ENCODE measurements around the gene TCF7.

Gene TCF7

DNA sequence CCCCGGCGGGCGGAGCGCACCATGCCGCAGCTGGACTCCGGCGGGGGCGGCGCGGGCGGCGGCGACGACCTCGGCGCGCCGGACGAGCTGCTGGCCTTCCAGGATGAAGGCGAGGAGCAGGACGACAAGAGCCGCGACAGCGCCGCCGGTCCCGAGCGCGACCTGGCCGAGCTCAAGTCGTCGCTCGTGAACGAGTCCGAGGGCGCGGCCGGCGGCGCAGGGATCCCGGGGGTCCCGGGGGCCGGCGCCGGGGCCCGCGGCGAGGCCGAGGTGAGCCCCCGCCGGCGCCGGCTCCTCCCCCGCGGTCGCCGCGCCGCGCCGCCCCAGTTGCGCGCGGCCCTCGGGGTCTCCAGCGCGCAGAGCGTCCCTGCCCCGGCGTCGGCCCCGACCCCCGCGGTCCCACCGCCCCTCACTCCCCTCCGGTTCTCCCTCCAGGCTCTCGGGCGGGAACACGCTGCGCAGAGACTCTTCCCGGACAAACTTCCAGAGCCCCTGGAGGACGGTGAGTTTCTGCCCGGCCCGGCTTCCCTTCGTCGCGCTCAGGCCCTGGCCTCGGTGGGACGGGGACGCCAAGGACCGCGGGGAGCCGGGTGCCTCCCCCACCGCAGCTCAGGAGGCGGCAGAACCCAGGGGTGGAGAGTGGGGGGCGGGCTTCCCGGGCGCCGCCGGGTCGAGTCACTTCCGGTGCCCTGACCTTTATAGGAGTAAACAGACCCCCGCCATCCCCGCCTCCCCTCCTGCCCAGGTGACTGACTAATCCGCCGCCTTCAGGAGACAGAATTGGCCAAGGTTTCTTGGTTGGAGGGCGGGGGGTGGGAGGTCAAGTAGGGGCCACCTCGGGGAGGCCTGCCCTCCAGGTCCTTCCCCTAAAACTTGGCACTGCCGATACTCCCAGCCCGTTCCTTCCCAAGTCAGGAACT, 665 bp downstream of the TCF7 start:
- no peak for DNase-seq

DNA sequence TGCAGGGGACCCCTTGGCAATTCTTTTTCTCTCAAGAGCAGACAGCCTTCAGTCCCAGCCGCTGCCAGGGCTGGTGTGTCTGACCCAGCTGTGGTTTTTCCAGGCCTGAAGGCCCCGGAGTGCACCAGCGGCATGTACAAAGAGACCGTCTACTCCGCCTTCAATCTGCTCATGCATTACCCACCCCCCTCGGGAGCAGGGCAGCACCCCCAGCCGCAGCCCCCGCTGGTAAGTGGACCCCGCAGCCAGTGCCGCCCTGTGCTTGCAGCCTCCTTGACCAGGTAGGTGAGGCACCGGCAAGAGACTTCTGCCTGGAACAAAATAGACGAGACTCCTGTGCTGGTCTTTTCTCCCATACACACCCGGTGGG, 1.3 kb downstream of the TCF7 start:
- DNase-seq, result no peak

DNA sequence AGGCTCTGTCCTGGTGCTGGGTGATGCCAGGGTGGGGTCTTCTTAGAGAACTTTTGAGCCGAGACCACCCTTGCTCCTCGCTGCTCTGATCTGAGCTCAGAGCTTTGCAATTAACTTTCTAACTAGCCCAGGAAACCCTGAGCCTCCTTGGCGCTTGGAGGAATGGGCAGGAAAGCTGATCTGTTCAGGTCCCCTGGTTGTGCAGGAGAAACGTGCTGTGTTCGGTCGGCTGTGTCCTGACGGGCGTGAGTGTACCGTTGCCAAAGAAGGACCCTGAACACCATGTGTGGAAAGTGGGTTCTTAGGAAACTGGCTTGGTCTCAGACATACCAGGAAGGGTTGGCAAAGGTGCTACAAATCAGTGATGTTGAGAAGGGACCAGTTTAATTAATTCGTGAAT, 1.8 kb downstream of the TCF7 start:
- DNase-seq, result no peak

DNA sequence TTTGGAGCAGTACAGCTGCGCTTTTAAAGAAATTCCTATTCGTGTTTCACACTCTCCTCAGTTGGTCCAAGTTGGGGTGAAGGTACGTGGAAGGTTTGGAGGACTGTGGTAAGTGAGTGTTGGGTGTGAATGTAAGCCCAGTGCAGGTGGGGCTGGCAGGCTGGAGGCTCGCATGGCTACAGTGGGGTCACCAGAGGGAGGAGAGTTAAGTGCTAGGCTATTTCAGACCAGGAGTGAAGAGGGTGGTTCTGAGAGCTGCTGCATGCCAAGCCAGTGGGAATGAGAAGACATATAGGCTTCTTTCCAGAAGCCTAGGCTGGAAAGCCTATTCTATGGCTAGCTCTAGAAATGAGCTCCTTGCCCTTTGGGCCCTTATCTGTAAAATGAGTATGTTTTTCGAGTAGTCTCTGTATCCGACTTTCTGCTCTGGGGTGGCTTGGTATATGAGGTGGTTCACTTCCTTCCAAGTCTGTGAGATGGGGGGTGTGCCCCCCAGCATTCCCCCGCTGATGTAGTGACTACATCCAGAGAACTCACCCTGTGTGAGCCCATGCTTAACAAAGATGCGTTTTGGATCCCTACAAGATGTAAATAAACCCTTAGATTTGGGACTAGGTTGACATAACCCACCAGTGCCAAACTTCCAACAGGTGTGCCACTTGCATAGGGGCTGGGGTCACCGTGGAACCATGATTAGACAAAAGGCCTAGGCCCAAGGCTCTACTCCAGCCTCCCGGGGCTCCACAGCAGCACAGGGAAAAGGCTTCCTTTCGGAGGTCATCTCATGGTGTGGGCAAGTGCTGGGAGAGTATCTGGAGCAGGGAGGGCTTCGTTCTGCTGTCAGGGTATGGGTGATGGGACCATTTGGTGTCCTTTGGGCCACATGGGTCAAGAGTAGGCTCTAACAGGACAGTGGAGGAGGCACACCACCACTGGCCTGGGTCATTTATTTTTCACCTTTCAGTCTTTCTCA, 2.6 kb downstream of the TCF7 start:
- no peak for DNase-seq

DNA sequence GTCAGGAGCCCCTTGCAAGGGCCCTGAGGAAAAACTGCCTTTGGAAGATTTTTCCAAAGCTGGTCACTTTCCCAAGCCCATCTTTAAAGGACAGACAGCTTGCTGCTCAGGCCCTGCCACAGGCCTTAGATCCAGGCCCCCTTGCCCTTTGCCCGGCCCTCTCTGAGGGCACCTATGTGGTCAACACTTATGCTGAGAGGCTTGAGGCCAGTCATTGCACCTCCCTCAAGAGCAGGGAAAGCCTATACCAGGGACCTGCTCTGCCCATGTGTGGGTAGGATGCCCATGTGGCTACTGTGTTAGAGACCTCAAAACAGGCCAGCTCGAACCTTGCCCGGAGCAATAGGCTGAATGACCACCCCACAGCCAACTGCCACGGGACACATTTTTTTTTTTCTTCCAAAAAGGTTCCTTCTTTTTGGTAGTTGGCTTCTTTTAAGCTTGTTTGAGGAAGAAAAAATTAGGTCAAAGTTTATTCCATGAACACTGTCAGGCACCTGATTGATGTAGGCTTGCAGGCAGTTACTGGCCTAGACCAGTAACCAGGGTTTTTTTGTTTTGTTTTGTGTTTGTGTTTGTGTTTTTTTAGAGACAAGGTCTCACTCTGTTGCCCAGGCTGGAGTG, 3.8 kb downstream of the TCF7 start:
- DNase-seq, result no peak

DNA sequence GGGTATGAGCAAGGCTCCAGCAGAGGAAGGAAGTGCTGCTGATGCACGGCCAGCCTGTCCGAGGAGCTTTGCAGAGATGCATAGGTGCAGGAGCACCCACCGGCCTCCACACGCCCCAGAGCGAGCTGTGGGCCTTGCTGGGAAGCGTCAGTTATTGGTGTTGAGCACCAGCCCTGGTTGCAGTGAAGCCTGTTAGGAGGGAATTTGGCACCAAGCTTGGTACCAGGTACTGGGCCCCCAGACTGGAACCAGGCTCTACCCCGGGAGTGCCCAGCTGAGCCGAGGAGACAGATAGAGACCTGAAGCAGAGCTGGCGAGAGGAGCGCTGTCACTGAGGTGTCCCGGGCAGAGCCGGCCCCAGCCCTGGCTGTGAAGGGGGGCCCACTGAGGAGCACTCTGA, 5.2 kb downstream of the TCF7 start:
- no peak for DNase-seq

DNA sequence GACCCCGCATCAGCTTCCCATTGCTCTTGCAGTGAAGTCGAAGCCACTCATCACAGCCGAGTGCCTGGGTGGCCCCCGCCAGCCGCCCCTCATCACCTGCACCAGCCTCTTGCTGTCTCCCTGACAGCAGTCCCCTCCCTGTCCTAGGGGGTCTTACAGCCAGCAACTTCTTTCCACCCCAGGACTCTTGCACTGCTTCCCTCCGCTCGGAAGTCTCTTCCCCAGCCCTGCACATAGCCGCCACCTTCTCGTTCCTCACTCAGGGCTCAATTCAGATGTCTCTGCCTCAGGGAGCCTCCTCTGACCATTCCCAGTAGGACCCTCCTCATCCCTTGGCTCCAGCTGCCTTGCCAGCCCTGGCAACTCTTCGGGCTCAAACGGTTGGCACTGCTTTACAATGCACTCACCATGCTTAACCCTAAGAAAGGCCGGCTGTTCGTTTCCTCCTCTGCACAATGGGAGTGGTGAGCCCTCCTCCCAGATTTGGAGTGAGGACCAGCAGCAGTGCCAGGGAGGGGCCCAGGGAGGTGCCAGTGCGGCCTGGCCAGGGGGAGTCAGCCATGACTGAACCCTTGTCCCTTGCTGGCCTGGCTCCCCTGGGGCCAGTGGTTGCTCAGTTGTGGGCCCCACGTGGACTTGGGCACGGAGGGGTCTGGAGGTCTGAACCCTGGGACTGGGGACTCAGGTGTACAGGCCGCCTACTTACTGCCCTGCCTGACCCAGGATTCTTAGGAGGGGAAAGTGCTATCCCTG, 6.1 kb downstream of the TCF7 start:
- no peak for DNase-seq

DNA sequence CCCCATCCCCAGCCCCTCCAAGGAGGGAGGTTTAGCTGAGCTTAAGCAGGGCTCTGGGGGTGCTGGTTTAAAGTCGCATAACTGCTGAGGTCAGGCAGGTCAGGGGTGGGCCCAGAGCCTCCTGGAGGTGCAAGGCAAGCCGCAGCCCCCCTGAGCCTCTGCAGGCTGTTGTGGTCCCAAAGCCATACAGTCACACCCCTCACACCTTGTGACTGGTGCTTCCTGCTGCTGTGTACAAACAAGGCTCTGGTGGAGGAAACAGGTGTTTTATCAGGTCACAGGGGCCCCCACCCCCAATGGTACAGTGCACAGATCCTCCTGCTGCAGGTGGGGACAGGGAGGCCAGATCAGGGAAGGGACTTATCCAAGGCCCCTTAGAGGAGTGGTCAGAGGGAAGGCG, 8.0 kb downstream of the TCF7 start:
- DNase-seq, result no peak

DNA sequence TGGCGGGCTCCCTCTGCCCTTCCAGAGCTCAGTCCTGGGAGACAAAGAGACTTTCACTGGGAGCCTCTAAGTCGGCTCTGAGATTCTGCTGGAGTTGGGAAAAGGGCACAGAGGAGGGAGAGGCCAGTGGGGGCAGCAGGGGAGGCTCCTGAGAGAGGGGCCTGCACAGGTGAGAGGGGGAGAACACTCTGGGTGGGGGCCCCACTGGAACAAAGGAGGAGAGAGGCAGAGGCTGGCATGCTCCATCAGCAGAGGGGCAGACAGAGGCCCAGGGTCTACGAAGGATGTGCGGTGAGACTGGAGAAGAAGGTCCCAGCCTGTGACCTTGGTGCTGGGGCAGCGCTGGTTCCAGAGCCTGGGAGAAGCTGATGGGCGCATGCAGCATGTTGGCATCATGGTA, 8.9 kb downstream of the TCF7 start:
- DNase-seq, result no peak

DNA sequence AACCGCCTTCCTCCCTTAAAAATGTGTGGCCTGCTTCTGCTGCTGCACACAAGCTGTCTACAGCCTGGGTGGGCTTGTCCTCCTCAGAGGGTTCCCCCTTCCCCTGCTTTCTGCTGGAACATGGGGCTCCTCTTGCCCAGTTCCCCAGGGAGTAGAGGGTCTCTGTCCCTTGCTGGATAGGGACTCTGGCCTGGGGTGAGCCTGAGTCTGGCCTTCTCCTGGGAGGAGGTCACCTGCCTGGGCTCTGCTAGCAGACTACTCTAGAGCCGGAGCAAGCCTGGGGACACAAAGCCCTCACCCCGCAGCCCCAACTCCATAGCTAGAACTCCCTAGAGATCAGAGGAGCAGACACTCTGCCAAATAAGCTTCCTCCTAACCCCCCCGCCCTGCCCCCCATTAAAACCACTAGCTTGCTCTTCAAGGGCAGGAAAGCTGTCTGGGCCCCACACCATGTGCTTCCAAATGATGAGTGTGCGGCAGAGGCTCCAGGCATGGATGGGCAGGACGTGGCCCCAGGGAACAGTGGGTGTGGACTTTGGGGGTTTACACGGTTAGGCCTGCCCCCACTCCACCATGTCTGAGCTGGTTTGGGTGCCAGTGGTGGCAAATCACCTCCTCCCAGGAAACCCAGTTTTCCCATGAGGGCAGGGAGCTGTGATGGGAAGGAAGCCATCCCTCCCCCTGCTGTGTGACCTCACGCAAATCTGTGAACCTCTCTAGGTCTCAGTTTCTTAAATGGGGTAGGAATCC, 10.0 kb downstream of the TCF7 start:
- DNase-seq, result no peak

DNA sequence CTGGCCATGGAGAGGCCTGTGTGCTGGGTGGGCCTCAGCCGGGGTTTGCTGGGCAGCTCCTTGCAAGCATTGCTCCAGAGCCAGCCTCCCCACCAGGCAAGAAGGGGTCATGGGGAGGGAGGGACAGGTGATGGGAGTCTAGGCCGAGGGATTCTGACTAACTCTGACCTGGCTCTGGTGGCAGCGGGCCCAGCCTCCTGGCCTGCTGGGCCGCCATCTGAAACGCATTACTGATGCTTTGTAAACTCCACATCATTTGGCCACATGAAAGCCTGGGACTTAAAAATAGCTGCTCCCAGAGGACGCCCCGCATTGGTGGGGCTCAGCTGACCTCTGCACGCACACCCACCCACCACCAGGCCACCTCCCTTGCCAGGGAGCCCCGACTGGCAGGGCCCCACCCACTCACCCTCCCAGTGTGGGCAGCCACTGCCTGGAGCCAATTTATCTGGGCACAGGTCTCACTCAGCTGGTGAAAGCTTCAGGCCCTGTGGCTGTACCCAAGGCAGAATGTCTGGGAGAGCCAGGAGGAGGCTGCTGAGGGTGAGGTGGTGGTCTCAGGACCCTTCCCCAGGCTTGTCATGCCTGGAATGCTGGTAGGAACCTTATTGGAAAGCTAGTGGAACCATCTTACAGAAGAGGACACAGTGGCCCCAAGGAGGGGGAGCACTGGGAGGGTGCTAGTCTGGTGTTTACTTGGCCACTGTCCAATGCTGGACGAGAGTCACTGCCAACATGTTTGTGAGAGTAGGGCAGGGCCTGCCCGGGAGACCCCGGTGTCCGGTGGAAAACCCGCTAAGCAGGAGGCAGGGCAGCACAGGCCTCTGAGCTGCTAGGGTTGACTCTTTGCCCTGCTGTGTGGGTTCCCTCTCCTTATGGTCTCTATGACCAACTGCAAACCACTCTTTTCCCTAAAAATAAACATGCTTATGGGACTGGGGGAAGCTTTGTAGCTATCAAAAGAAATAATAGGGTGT, 10.8 kb downstream of the TCF7 start:
- no peak for DNase-seq

DNA sequence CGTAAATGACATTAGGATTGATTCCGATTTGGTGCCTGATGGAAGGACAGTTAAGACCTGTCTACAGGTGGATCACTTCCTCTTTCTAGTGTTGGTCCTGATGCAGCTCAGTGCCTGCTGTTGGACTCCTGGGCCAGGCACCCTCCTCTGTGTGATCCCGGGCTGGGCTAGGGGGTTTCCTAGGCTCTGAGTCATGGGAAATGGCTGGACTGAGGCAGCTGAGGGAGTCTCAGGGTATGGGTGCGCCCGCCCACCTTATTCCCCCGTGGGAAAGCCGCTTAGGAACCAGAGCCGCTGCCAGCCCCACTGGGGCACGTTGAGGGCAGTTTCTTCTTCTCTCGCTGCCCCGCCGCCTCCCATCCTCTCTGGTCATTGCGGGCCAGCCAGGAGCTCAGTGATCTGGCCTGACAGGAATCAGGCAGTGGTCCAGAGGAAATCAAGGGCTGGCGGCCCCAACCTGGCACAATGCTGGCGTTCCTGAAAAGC, 12.9 kb downstream of the TCF7 start:
- no peak for DNase-seq

DNA sequence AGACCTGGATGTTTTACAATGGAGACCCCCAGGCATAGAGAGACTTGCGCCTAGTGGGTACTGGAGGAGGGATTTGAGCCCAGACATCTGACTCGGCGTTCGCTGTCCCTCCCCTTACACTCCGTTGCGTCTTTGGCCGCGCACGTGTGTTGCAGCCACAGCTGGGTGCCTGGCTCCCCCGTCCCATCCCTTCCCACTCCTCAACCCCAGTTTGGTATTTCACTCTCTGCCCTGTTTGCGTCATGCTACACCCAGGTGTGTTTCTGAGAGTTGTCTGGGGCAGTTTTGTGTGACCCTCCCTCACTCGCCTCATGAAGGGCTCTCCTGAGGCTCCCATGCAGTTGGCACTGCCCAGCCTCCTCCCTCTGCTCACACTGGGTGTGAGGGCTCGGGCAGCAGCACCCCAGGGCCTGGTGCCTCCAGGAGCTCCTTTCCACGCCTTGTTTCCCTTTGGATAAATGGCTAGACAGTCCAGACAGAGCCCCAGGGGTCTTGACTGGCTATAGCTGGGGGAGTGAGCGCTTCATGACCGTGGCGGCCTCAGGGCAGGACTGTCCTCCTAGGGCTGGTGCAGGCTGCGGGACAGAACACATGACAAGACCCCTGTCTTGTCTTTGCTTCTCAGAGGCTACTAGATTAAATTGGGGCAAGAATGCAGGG, 13.6 kb downstream of the TCF7 start:
- DNase-seq, result no peak

DNA sequence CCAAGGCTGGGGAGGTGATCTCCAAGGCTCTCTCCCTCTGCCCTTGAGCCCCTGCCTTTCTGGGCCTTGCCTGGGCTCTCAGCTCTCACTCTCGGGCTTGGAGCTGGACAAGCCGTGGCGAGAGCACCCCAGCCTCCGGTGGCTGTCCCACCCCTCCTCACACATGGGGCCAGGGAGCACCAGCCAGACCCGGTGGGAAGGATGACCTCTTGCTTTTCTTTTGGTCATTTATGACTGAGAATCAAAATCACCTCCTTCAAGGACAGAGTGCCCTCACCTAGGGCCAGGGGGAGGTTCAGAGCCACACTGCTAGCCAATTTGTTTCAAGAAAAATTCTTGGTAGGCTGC, 14.1 kb downstream of the TCF7 start:
- no peak for DNase-seq

DNA sequence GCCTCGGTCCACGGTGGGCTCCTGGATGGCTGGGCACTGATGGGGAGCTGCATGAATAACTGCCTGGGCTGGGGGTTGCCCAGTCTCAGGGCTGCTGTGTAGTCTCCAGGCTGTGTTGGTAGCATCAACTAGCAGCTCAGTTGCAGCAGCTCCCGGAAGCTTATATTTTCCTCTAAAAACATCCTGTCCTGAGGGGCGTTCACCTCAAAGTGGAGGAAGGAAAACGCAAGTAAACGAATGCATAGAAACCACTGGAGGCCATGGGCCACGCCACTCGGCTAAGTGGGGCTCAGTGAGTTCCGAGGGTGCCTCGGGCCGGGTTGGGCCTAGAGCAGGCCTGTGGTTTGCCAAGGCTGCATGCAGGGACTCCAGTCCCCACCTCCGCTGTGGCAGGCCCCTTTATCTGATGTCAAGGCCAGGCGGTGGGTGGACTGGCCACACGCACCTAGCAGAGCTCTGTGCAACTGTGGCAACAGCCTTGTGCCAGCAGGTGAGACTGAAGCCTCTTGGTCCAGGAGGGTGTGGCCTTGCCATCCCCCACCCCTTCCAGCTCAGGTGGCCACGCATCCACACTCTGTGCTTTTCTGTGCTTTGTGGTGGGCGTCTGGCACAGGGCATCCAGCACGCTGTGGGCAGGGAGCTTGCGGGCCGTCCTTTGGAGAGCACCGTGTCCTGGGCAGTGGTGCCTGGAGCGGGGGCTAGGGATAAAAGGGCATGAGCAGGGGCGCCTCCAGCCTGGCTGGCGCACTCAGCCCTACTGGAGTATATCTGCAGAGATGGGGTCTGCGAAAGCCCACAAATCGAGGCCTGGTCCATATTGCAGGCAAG, 15.1 kb downstream of the TCF7 start:
- DNase-seq, result no peak

DNA sequence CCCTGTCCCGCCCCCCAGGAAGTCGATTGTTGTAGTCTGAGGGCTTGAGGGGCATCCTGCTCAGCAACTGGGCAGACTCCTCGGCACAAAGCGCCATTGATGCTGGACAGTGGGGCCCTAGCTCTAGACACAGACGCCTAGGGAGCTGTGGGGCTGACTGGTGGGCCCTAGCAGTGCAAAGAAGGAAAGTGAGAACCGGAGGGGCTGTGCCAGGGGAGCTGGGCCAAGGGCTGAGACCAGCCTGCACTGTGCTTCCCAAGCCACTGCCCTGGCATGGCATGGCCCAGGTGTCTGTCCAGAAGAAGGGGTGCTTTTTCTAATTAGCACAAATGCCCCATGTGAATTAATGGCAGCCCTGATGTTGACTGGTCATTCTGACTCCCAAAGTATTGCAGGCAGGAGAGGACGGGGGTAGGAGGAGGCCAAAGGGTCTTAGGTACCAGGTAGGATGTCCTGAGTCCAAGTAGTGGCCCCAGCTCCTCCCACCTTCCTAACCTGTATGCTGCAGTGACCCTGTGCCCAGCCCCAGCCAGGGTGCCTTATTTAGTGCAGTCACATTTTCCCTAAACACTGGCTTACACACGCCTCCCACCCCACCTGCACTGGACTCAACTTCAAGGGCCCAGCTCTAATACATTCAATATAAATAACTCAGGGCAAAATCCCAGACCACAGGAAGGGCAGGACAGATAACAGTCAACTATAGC, 15.9 kb downstream of the TCF7 start:
- no peak for DNase-seq

DNA sequence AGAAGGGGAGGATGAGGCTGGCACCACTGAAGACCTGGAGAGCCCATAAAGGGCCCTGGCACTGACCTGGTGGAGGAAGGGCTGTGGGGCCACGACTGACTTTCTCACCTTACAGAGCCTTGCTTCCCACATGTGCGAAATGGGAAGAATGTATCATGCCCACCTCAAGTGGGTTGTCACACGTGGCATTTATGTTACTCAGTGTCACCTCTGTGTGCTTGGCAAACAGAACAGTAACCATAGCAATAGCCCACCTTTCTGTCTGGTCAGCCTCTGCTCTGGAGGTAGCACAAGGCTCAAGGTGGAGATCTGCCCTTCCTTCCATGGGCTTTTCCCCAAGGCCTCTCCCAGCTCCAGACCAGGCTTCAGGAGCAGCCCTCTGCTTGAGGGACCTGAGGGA, 16.7 kb downstream of the TCF7 start:
- DNase-seq, result no peak

DNA sequence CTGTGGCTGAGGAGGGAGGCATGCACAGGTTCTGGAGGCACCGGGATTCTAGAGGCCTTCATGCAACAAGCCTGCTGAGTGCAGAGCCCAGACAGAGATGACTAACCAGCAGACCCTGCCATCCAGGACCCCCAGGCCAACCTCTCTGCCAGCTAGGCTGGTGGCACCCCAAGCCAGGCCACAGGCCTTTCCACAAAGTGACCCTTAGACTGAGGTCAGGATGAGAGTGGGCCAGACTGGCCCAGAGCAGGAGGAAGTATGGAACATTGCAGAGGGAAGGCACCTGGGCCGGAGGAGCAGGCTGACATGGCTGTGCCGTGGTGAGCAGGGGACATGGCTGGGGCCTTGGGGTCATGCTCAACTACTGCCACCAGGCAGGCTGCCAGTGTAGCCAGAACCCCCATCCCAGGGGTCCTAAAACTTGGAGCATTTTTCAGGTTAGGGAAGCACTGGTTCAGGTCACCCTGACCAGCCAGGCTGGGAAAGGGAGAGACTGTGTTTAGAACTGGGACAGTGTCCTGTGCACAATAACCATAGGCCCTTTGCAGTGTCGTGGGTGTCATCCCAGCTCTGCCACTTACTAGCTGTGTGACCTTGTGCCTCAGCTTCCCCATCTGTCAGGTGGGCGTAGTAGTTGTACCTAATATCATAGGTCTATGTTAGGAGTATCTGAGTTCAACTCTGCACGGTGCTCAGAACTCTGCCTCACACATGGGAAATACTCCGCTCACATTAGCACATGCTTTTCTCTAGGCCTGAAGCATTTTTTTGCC, 17.3 kb downstream of the TCF7 start:
- DNase-seq, result no peak
